ELR (cell line): Measurements from ENCODE around the gene WNT1.

Experiments used
- DNase-seq: peaks from one replicate; pipeline ENCODE4 v3.0.0-alpha.2; 2015; ENCODE audit warnings: low read depth

The WNT1 gene

DNA sequence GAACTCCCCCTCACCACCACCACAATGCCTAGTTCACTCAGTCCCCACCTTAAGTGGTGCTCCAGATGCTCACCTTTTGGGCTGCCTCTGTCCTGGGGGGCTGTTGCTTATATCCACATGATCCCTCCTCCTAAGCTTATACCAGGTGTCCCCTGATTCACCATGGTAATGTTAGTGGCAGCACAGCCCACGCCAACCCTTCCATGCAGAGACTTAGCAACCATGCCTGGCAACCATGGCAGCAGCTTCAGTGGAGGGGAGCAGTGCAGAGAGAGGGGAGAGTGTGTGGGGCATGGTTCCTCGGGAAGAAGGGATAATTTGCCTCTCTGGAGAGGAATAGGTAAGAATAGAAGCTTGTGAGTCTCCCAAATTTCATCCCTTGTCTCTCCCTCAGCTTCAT lies 22.2 kb downstream of the WNT1 start:
- no peak for DNase-seq

DNA sequence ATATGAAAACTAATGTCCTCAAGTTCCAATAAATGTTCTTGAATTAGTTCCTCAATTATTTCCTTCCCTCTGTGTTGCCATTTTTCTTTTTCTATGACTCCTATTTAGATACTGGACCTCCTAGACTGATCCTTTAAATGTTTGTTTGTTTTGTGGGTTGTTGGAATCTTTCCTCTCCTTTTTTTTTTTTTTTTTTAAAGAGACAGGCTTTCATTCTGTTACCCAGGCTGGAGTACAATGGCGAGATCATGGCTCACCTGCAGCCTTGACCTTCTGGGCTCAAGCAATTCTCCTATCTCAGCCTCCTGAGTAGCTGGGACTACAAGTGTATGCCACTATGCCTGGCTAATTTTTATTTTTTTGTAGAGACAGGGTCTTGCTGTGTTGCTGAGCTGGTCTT lies 30.8 kb downstream of the WNT1 start:
- DNase-seq, result no peak

DNA sequence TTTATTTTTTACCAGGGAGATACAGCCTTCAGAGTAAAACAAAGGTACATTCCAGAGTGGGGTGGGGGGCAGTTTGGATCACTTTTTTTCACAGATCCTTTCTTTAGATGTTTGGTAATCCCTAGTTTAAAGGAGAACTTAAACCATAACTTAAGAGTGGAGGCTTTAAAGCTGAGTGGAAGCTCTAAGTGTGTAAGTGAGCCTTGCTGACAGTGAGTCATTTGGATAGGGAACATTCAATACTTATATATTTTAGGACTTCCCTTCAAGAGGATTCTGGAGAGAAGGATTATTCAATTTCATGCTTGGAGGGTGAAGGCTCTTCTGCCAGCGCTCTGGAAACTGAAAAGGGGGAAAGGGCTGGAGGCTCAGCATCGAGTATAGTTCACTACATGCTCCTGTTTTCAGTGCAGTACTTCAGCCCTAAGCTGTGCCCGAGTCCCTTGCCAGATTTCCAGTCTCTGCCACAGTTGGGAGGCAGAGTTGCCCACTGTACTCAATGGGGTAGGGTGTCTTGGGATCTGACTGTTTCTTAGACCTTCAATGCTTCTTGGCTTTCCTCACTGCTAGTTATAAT lies 32.1 kb downstream of the WNT1 start:
- DNase-seq, result no peak

DNA sequence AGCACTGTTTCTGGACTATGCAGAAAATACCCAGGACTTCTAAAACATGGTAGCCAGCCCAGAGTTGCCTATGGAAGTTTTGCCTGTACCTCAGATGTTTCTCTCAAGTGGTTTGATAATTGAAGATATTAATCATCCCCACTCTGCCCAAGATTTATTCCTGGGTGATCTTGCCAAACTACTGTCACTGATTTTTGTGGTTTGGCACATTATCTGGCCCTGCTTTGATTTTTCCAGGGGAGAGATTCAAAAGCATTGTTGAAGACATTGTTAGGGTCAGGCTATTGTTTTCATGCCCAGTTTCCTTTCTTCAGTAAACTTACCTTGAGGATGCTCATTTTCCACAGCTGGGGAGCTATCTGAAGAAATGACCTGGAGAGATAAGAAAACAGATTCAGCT lies 34.6 kb downstream of the WNT1 start:
- no peak for DNase-seq

DNA sequence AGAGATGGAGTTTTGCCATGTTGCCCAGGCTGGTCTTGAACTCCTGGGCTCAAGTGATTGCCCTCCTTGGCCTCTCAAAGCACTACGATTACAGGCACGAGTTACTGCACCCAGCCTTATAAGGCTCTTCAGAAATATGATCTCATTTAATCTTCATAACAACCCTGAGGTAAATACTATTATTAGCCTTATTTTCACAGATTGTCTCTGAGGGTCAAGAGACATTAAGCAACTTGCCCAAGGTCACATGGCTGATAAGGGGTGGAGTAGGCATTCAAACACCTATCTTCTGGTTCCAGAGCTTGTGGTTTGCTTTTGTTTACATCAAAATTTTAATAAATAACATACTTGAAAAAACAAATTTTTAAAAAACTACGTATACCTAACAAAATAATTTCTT lies 35.3 kb downstream of the WNT1 start:
- no peak for DNase-seq

DNA sequence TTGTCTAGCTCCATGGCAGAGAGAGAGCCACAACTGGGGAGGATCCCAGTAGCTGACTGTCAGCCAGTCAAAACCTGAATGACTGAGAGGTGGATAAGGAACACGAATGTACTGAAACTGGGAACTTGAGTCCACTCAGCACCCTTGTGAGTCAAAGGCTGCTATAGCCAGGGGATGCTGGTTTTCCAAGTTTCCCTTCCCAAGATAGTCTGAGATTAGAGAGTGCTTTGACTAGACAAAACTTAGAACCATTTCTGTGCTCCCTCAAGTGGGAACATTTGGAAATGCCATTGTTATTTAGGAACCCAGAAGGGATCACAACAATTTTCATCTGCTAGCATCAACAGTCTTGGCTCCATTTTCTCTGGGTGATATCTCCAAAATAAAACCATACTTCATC lies 36.4 kb downstream of the WNT1 start:
- peak; percentile 50 for DNase-seq

DNA sequence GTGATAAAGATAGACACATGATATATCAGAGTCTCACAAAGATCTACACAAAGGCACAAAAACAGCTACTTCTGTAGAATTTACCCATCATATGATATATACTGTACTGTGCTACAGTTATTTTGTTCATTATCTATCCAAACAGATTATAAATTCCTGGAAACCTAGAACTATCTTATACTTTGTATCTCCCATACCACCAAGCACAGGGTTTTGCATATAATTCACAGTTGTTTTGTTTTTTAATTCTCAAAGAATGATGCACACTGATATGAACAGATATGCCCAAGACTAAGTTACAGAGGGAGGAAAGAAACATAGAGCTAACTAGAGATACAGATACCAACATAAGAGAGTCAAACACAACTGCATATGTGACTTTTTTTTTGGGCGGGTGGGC lies 37.1 kb downstream of the WNT1 start:
- no peak for DNase-seq

DNA sequence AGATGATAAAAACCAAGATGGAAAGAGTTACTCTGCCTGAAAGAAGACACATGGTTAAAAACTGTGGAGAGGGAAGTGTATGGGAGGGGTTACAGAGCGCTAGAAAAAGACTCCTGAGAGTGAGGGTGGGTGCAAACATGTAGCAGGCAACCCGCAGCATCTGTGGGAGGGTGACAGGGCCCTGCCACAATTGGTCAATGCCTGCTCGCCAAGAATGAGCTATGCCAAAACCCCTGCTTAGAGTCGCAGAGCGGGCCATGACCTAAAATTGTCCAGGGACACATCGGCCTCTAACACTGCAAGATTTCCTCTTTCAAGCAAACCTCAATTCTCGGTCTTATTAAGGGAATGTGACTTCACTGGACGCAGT lies 39.8 kb downstream of the WNT1 start:
- no peak for DNase-seq

DNA sequence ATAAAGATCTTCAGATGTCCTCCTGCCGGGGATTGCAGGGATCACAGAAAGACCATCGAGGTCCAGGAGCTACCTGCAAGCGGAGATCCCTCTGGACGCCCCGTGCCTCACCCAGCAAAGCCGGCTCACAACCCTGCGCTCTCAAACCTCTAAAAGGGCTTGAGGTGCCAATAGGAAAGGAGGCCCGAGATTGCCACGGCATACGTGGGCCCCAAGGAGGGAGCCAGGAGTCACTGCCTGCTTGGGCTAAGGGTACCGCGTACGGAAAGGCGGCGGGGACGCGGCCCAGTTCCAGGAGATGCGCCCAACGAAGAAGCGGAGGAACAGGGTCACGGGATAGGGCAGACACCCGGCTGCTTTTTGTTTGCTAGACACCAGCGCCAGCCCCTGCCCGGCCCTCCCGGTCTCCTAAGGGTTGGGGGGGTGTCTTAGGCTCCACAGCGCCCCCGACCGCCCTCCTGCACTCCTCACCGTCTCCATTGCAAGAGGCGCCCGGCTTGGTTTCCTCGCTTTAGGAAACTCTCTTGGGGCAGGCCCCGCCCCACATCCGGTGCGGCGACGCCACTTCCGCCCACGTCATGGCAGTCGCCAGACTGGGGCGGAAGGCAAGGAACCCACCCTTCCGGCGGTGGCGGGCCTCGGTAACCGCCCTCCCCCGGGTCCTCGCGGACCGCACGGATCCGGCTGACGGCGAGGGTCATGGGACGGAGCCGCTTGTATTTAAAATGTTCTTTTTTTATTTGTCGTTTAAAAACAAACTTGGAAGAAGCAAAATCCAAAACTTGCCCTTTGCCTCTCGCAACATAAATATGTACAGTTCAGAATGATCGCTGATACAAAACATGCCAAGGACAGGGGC lies 40.4 kb downstream of the WNT1 start, which contains the start of gene PRKAG1:
TSS of gene PRKAG1 (minus strand) at position 516 of the 859 bp plus-strand sequence. CDS start at position 480, 36 bp downstream.
- peak; percentile 97 for DNase-seq

DNA sequence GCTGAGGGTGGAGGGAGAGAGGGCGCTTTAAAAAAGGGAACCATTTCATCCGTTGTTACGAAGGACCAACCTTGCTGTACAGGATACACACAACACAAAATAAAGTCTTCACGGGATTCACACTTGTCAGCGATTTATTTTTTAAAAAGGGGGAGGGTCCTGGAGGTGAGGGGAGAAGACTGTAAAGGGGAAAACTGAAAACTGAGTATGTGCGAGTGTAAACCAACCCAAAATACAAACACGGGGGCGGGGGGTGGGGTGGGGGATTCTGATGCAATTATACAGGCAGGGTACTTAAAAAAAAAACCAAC lies 41.0 kb downstream of the WNT1 start:
- no peak for DNase-seq

DNA sequence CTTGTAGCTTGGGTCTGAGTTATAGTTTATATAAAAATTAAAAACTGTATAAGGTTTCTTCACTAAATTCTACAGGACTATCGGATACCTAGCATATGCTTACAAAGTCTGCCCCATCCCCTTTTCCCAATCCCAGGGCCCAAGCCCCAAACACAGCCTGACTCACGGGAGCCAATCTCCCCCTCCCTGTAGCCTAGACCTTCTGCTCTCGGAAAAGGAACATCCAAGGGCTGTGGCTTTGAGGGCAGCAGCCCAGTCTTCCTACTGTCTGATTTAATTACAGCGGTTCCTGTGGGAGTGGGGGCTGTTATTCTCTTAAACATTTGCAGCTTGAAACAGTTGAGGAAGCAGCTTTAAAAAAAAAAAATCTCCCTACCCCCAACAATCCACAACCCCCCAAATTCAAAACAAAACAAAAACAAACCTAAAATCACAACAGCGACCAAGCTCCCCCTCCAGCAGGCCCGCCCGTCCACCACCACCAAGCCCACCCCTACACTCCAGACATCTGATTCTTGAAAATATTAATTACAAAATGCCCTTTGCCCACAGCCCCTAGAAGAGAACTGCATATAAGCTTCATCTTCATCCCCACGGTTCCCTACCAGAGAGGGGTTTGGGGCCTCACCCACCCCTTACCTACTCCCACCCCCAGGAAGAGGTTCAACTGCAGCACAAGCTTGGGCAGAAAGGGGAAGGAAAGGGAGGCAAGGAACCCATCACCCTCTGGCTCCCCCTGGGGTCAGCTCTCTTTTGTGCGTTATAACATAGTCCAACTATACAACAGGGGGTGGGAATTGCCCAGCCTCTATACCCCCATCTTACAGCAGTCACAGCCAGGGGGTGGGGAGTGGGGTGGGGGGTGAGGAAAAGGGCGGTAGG lies 41.6 kb downstream of the WNT1 start:
- DNase-seq, result peak; percentile 69

DNA sequence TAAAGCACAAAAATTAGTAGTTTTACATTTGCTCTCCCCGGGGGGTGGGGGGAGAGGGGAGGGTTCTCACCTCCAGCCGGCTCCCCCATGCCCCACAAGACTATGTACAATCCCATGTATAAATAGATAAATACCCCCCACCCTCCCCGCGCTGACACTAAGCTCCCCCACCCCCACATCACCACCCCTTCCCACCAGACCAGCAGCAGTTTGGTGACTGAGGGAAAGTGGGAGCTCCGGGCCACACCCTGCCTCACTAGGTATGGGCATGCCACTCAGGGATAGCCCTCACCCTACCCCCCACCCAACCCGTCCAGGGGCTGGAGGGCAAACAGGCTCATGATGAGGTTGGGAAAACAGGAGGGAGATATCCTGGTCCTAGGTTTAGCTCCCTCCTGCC lies 42.3 kb downstream of the WNT1 start:
- DNase-seq, result no peak

DNA sequence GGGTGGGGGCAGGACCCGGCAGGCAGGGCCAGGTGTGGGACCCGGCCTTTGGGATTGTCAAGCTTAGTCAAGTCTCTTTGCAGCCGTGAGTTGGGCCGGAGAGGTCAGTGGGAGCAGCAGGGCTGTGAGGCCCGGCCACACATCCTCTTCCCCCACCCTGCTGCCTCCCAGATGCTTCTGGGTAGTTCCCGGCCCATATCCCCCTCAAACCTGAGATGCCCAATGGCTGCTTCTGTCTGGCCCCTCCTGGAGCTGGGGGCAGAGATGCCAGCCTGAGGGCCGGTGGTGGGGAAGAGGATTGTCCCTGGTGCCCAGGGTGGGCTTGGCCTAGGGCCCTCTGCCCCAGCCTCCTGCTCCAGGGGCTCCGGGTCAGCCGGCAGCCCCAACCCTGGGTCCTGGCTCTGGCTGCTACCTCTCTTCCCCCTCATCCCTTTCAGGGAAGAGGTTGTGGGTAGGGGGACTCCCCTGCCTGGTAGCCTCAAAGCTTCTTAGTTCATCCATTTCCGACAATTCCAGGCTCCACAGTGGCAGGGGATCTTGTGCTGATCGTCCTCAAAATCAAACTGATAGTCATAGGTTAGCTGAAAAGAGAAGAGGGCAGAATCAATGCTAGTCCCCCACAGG lies 43.3 kb downstream of the WNT1 start:
- DNase-seq, result no peak

DNA sequence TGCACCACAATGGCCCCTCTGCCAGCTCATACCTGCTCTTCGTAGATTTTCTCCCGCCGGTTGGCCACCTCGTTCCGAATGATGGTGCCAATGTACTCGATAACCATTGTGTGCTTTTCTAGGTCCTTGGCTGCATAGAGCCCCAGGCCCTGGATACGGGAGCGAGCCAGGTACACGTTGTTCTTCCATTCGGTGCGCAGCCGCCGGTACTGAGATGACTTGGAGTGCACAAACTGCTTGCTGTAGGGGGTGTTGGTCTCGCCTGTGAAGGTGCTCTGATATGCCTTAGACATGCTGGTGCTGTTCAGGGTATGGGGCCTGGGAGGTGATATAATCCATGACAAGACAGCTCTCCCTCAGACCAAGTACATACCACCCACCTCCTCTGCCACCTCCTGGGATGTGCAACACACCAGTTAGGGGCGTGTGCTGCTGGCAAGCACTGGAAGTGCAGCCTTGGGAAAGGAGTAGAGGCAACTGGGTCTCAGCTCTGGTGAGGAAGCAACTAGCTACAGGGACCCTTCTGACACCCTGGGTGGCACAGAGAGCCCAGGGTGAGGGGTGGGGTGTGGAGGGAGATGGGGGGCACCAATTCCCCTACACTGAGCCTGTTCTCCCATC lies 44.5 kb downstream of the WNT1 start:
- DNase-seq, result no peak

DNA sequence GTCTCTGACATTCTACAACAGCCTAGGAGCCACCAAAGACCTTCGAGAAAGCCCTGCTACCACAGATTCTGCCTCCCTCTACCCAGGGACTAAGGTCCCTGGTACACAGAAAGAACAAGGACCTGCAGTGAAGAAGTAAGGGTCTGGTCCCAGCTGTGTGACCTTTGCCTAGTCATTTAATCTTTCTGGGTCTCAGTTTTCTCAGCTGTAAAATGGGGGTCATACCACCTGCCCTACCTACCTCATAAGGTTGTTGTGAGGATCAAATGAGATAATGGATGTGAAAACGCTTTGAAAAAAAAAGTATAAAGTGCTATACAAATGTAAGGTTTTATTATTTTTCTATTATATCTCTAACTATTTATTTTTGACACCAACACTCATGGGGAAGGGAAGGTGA lies 45.7 kb downstream of the WNT1 start:
- no peak for DNase-seq

DNA sequence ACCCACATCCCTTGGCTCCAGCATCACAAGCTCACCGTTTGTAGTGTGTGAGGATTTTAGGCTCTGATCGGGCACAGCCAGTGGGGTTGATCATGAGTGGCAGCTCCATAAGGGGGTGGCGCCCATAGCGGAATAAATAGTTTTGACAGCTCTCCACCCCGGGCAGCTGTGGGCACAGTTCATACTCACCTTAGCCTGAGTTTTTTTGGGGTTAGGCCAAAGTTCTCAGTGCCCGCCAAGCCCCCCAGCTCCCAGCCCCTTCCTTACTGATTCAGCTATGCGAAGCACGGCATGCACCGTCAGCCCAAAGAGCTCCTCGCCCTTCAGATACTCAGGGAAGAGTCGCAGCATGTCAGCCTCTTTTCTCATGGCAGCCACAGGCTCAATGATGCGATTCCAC lies 46.4 kb downstream of the WNT1 start:
- DNase-seq, result no peak

DNA sequence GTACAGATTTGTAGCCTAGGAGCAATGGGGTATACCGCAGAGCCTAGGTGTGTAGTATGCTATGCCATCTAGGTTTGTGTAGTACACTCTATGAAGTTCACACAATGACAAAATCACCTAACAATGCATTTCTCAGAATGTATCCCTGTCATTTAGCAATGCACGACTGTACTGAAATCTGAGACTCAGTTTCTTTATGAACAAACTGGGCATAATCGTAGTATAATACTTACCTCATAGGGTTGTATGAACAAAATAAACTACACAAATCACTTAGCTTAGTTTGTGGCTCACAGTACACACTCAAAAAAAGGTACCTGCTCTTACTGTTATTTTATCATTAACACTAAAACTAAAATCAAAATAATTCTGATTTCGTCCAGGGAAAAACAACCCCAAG lies 47.3 kb downstream of the WNT1 start:
- DNase-seq, result no peak

DNA sequence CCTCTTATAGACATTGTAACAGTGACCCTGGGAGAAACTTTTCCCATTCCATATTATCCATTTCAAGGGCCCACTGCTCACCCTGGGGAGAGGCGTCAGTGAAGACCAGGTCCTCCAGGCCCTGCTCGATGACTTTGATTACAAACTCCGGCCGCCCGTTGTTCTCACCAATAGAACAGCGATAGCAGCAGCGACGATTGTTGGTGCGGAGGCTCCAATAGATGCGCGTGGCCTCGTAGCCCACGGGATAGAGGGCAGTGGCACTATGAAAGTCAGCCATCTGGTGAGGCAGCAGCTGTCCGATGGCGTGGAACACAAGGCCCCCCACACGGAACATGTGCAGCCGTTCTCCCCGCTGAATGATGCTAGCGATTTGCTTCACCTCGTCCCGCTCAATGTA lies 48.0 kb downstream of the WNT1 start:
- no peak for DNase-seq

DNA sequence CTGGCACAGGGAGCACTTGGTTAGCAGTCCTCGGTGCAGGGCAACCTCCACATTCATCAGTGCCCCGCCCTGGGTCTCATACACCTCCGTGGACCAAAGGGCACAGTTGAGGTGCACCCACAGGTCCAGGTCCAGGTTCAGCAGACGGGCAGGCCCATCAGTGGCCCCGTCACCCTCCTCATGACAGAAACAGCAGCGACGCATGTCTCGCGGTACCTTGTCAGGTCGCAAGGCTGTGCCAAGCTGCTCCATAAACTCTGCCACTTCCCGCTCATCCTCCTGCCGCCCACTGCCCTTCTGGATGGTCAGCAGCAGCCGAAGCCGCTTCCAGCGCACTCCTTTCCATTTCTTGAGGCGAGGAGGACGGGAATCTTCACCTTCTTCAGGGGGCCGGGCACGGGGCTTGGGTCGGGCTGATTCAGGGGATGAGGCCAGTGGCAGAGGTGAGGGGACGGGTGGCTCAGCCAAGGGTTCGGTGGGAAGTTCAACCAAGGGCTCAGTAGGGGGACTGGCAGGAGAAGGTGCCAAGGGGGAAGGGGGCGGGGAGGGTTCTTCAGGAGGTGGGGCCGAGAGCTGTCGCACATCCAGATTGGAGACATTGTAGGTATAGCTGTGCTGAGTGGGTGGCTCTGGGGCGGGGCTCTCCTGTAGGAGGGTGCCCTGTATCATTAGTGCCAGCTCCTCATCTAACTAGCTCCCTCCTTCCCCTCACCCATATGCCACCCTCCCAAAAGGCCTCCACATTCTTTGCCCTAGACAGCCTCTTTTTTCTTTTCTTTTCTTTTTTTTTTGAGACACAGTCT lies 48.8 kb downstream of the WNT1 start:
- no peak for DNase-seq

DNA sequence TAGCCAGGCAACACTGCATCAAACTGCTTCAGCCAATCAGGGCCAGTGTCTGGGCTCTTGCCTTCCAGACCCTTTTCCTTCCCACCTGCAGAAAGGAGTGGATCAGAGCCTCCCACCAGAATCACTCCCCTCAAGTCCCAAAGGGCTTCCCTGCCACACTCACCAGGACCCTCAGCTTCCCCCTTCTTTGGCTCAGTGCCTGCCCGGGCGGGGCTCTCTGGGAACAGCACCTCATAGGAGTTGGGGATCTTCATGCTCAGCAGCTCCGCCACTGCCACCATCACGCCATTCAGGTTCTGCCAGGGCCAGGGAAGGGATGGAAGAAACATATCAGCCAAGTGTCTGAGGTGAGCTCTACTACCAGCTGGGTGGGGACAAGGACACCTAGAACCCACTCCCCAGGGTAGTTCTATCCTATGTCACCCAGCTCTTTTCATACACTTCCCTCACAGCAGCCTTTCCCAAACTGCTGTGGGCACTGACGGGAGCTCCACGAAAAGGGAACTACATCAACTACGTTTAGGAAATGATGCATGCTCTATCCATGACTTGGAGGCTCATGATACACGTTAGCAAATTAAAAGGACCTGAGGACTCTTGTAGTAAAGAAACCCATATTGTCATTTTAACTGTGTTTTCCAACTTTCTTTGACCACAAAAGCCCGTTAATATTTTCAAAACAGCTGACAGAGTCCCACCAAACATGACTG lies 49.9 kb downstream of the WNT1 start:
- DNase-seq, result no peak
